T-cell (primary cell): ENCODE data around the gene GGTLC3. TPM values are rescaled to one million over a fixed set of nuclear protein-coding genes. Genes with fewer than 3 reads are reported as not detected.
"Not testable (repeated sequence)": the region's sequence is repeated elsewhere in the genome, so short reads cannot be mapped to it uniquely, and the experiment has no call there.

Source experiments
- ATAC-seq, 4 experiments: fragments of 200-7000 bp in 3 of 4; fragments of 150-1000 bp in 1 of 4; cut with Tn5 transposase; replicated peaks in 1 of 4; 1 replicate in 3 of 4; 2 replicates in 1 of 4; pipeline ENCODE4 v1.10.0; 2021; ENCODE audit warnings: moderate library complexity in 3 of 4, mild to moderate bottlenecking in 2 of 4, moderate number of reproducible peaks in 1 of 4
- CTCF ChIA-PET, 2 donors: fragments of 300-600 bp; sonication (Branson Sonifier 250); formaldehyde crosslinking; loops; one replicate each; lab custom pipeline; 2022; ENCODE audit warnings: antibody characterized with exemption in 2 of 2; lab: Charles Lee
- POLR2A ChIA-PET, 2 donors: fragments of 300-600 bp; sonication (Branson Sonifier 250); formaldehyde crosslinking; loops; one replicate each; lab custom pipeline; 2022; ENCODE audit warnings: antibody characterized with exemption in 2 of 2; lab: Charles Lee
- DNase-seq, 35 experiments: peaks; one replicate each; pipeline versions ENCODE4 v3.0.0 to v3.0.0-alpha.2; 2013 to 2023
- H3K27ac ChIP-seq: one replicate; pipeline ENCODE4 v1.5.1; 2013; ENCODE audit warnings: low read length
- H3K27me3 ChIP-seq, 2 experiments: replicated peaks in 1 of 2; 1 replicate in 1 of 2; 2 replicates in 1 of 2; pipeline versions ENCODE4 v1.6.1 to v1.7.0; 2013; ENCODE audit warnings: low read length in 1 of 2, mixed read lengths in 1 of 2; ENCODE audit not compliant: control insufficient read depth in 2 of 2, insufficient read depth in 2 of 2; ENCODE audit errors: extremely low read depth in 1 of 2
- H3K36me3 ChIP-seq, 2 donors: 1 replicate in 1 of 2; 2 replicates in 1 of 2; pipeline versions ENCODE4 v1.6.1 to v1.7.0; 2013; ENCODE audit warnings: low read length in 1 of 2; ENCODE audit not compliant: control insufficient read depth in 2 of 2, insufficient read depth in 1 of 2; ENCODE audit errors: extremely low read depth in 1 of 2
- H3K4me1 ChIP-seq, 2 experiments: 1 replicate in 1 of 2; 2 replicates in 1 of 2; pipeline versions ENCODE4 v1.6.1 to v1.7.0; 2013; ENCODE audit warnings: low read length in 2 of 2, mixed read lengths in 1 of 2; ENCODE audit not compliant: insufficient read depth in 2 of 2, control insufficient read depth in 1 of 2; ENCODE audit errors: extremely low read depth in 1 of 2
- H3K4me3 ChIP-seq, 2 donors: 1 replicate in 1 of 2; 2 replicates in 1 of 2; pipeline versions ENCODE4 v1.5.1 to v1.7.0; 2013; ENCODE audit warnings: mild to moderate bottlenecking in 2 of 2, low read length in 1 of 2, moderate library complexity in 1 of 2; ENCODE audit not compliant: control insufficient read depth in 1 of 2; ENCODE audit errors: extremely low read depth in 1 of 2
- H3K9me3 ChIP-seq: 2 replicates; pipeline ENCODE4 v1.7.0; 2013
- H3K27ac Mint-ChIP-seq, 2 donors: one replicate each; pipeline ENCODE4 v1.8.0; 2020 to 2021; ENCODE audit warnings: mild to moderate bottlenecking in 2 of 2, mixed read lengths in 2 of 2
- H3K27me3 Mint-ChIP-seq, 2 donors: one replicate each; pipeline ENCODE4 v1.8.0; 2021 to 2022; ENCODE audit warnings: mixed read lengths in 2 of 2
- H3K36me3 Mint-ChIP-seq: one replicate; pipeline ENCODE4 v1.8.0; 2021; ENCODE audit warnings: mixed read lengths
- H3K4me1 Mint-ChIP-seq, 3 donors: one replicate each; pipeline ENCODE4 v1.8.0; 2020 to 2022; ENCODE audit warnings: mixed read lengths in 3 of 3, mild to moderate bottlenecking in 1 of 3
- H3K4me3 Mint-ChIP-seq, 3 donors: one replicate each; pipeline ENCODE4 v1.8.0; 2020 to 2022; ENCODE audit warnings: mild to moderate bottlenecking in 3 of 3, mixed read lengths in 3 of 3, moderate library complexity in 3 of 3
- H3K9me3 Mint-ChIP-seq, 3 donors: one replicate each; pipeline ENCODE4 v1.8.0; 2020 to 2022; ENCODE audit warnings: mixed read lengths in 3 of 3
- WGBS: methylation state at CpG from one replicate; pipeline ENCODE4 v1.1.5; 2013; ENCODE audit warnings: missing lambda C conversion rate; ENCODE audit not compliant: insufficient coverage; 5-methylcytosine and 5-hydroxymethylcytosine counted together
- total RNA-seq, 35 experiments: library from RNA in 6 of 35; stranded (reverse) in 6 of 35; fragments of 120-200 nt in 1 of 35; gene quantifications; one replicate each; pipeline versions ENCODE4 v1.2.1 to v1.2.4 and lab custom pipeline; 2013 to 2026

The GGTLC3 gene
- total RNA-seq, 5 donors from 2014 or later (not counting 1 experiment from before 2014, with no cell fraction given), result not detected

DNA sequence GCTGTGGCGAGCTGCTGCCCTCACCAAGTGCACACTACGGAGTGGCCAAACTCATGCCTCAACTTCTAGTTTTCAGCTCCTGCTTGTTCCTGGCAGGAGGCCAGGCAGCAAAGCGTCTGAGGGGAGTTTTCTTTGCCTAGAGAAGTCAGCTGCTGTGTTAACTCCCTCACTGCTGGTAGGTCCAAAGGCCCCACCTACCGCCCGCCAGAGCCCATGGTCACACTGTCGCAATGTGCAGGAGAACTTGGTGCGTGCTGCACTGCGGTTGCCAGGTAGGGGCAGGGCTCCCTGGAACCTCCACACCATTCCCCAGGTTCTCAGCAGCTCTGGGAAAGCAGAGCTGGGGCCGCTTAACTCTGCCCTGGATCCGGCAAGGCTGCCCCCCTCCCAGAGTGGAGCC, 5.6 kb downstream of the GGTLC3 start:
- H3K27me3 ChIP-seq, DNase-seq, ATAC-seq, H3K27me3 Mint-ChIP-seq, H3K27ac ChIP-seq, H3K4me3 Mint-ChIP-seq, H3K4me1 Mint-ChIP-seq, H3K36me3 ChIP-seq, H3K4me1 ChIP-seq, H3K36me3 Mint-ChIP-seq, H3K9me3 Mint-ChIP-seq, CTCF ChIA-PET, H3K27ac Mint-ChIP-seq, H3K4me3 ChIP-seq, H3K9me3 ChIP-seq, POLR2A ChIA-PET: not testable (repeated sequence)
- no CpG with 5 or more reads among the region's 10 CpGs for WGBS

DNA sequence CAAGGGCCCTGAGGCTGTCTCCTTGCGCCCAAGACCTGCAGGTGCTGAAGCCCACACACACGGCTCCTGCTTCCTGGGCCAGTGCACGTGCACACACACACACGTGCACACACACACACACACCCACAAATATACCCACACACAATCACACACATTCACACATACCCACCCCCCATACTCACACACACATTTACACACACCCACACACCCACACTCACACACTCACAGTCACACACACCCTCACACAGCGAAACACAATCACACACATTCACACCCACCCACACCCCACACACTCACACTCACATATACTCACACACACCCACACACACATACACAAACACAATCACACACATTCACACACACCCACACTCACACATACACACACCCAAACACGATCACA, 6.6 kb downstream of the GGTLC3 start:
- H3K36me3 ChIP-seq, POLR2A ChIA-PET, H3K27me3 Mint-ChIP-seq: not testable (repeated sequence)

DNA sequence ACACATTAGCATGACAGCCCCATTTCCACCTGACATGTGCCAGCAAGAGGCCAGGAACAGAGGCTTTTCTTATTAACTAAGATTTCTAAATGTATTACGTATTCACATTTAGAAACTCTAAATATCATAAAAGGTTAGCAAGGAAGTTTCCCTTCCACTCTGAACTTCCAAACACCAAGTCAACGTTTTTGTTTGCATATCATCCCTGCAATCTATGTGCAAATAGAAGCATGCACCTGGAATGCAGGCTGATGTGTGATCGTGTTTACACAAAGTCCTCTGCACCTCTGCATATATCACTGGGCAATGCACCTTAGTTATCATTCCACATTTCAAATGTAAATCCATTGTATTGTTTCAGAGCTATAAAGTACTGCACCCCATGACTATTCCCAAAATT, 21.7 kb downstream of the GGTLC3 start:
- H3K27me3 ChIP-seq, CTCF ChIA-PET: not testable (repeated sequence)

More for the DNA sequence above, 6.6 kb downstream of the GGTLC3 start:
- ATAC-seq, H3K4me3 ChIP-seq, H3K4me1 ChIP-seq, H3K27ac Mint-ChIP-seq, DNase-seq, H3K27ac ChIP-seq, H3K27me3 ChIP-seq, H3K9me3 Mint-ChIP-seq, H3K4me1 Mint-ChIP-seq, H3K9me3 ChIP-seq, CTCF ChIA-PET, H3K36me3 Mint-ChIP-seq, H3K4me3 Mint-ChIP-seq: not testable (repeated sequence)
- WGBS, result 100% methylated on average over 1 of the region's 6 CpGs

More for the DNA sequence above, 21.7 kb downstream of the GGTLC3 start:
- H3K9me3 Mint-ChIP-seq, H3K4me1 Mint-ChIP-seq, H3K27ac Mint-ChIP-seq, H3K4me1 ChIP-seq, H3K36me3 Mint-ChIP-seq, DNase-seq, H3K27me3 Mint-ChIP-seq, ATAC-seq, H3K27ac ChIP-seq, POLR2A ChIA-PET, H3K4me3 Mint-ChIP-seq, H3K9me3 ChIP-seq, H3K4me3 ChIP-seq, H3K36me3 ChIP-seq: not testable (repeated sequence)
- no CpG with 5 or more reads among the region's 3 CpGs for WGBS

Other genes starting within 250 kb of the GGTLC3 start
- 10 to 100 TPM in 2 of 5 donors, 1 to 10 TPM in 2, not detected in 1; 2.7 to 14.4 (median 10.7) TPM for gene TMEM191B, start 9.6 kb upstream of the GGTLC3 start, total RNA-seq
- gene RIMBP3, start 93.8 kb upstream of the GGTLC3 start, total RNA-seq, result 1 to 10 TPM; 1.3 to 7.6 (median 5.5) TPM